Upper lobe of left lung (tissue), 6 donors: ENCODE measurements around the gene NAGS. TPM values are rescaled to one million over a fixed set of nuclear protein-coding genes. Genes with fewer than 3 reads are reported as not detected.

Experiments used
- ATAC-seq, 2 donors: fragments of 200-7000 bp; cut with Tn5 transposase; one replicate each; pipeline ENCODE4 v1.9.1; 2022; ENCODE audit warnings: mild to moderate bottlenecking in 2 of 2, moderate library complexity in 2 of 2; ENCODE audit not compliant: low FRiP score in 2 of 2
- DNase-seq, 2 donors: peaks; one replicate each; pipeline ENCODE4 v3.0.0-alpha.2; 2019 to 2020
- H3K27ac ChIP-seq, 4 donors: fragments of 200-600 bp; sonication (generic); one replicate each; pipeline ENCODE4 v1.5.1; 2016 to 2019
- H3K27me3 ChIP-seq, 4 donors: fragments of 200-600 bp; sonication (generic); one replicate each; pipeline ENCODE4 v1.5.1; 2017 to 2019
- H3K36me3 ChIP-seq, 4 donors: fragments of 200-600 bp; sonication (generic); one replicate each; pipeline ENCODE4 v1.5.1; 2016 to 2019
- H3K4me1 ChIP-seq, 4 donors: fragments of 200-600 bp; sonication (generic); one replicate each; pipeline ENCODE4 v1.5.1; 2018 to 2019
- H3K4me3 ChIP-seq, 4 donors: fragments of 200-600 bp; sonication (generic); one replicate each; pipeline ENCODE4 v1.5.1; 2017 to 2019; ENCODE audit warnings: mild to moderate bottlenecking in 2 of 4, moderate library complexity in 1 of 4
- H3K9me3 ChIP-seq, 4 donors: fragments of 200-600 bp; sonication (generic); one replicate each; pipeline ENCODE4 v1.5.1; 2018 to 2019
- CTCF ChIP-seq, 6 experiments: fragments of 450-650 bp in 4 of 6; fragments of 200-600 bp in 2 of 6; sonication (generic) in 2 of 6; IDR thresholded peaks; one replicate each; pipeline ENCODE4 v1.5.1; 2016 to 2019; ENCODE audit warnings: antibody characterized with exemption in 6 of 6
- EP300 ChIP-seq, 4 donors: sonication (generic); formaldehyde crosslinking; IDR thresholded peaks; one replicate each; pipeline ENCODE4 v1.5.1; 2017; ENCODE audit warnings: antibody characterized with exemption in 4 of 4, control low read depth in 2 of 4
- POLR2A ChIP-seq, 4 donors: fragments of 450-650 bp; IDR thresholded peaks; one replicate each; pipeline ENCODE4 v1.5.1; 2016 to 2017; ENCODE audit warnings: antibody characterized with exemption in 4 of 4, mild to moderate bottlenecking in 2 of 4
- POLR2AphosphoS5 ChIP-seq, 2 donors: sonication (generic); formaldehyde crosslinking; IDR thresholded peaks; one replicate each; pipeline ENCODE4 v1.5.1; 2017; ENCODE audit warnings: antibody characterized with exemption in 2 of 2
- WGBS, 2 donors: methylation state at CpG; one replicate each; pipeline ENCODE4 v1.1.5; 2017 to 2018; 5-methylcytosine and 5-hydroxymethylcytosine counted together
- total RNA-seq, 6 donors: library from RNA; depleted of rRNA in 4 of 6; stranded (reverse); fragments of >200 nt in 4 of 6; gene quantifications; one replicate each; pipeline versions ENCODE4 v1.1.0 to v1.2.1, GENCODE V29; 2016 to 2021
- donor health status: DM: no; HTN: no; CAD: no; lungs with moderate emphysema.
- donor health status: DM: no; HTN: yes; CAD: no; lungs with severe emphysema.

The NAGS gene
- total RNA-seq, 6 donors from 2014 or later = 4.3 to 12.4 (median 7.0) TPM

- ATAC-seq = no peak
- no peaks in the 10 kb centered on the region for H3K36me3 ChIP-seq
- DNase-seq = no peak
- WGBS, 2 donors = 67 to 77% methylated on average over 8 of the region's 8 CpGs
- peaks cover 0 to 14% (median 7%) of the 10 kb centered on the region in 4 donors for H3K27me3 ChIP-seq
- peak overlapping the region in 3 of 4 donors; percentile 39 to 54 (median 53) for H3K4me3 ChIP-seq
- H3K9me3 ChIP-seq = no peaks in the 10 kb centered on the region
- no peak for TF ChIP-seq CTCF (IDR thresholded peaks at IDR 0.05)
- no peak for TF ChIP-seq POLR2A (IDR thresholded peaks at IDR 0.05)
- TF ChIP-seq POLR2AphosphoS5 (IDR thresholded peaks at IDR 0.05) = no peak
- no peak for TF ChIP-seq EP300 (IDR thresholded peaks at IDR 0.05)
- peaks cover 10 to 13% (median 12%) of the 10 kb centered on the region in 4 donors for H3K4me1 ChIP-seq
- H3K27ac ChIP-seq = peak overlapping the region in 2 of 4 donors; percentile 55 to 58
Observed at GRCh38 chr17:43984521-43984920, 19.9 kb upstream of the NAGS start.

GRCh38 chr17:43986225-43986981, 18.0 kb upstream of the NAGS start:
- no peaks in the 10 kb centered on the region for H3K36me3 ChIP-seq
- DNase-seq = no peak
- no peak overlapping the region for H3K27ac ChIP-seq
- H3K9me3 ChIP-seq = no peaks in the 10 kb centered on the region
- peaks cover 10 to 13% (median 12%) of the 10 kb centered on the region in 4 donors for H3K4me1 ChIP-seq
- no peak for ATAC-seq
- 82 to 83% methylated on average over 7 of the region's 7 CpGs for WGBS, 2 donors
- TF ChIP-seq EP300 (IDR thresholded peaks at IDR 0.05) = no peak
- TF ChIP-seq CTCF (IDR thresholded peaks at IDR 0.05) = no peak
- no peak for TF ChIP-seq POLR2A (IDR thresholded peaks at IDR 0.05)
- no peak for TF ChIP-seq POLR2AphosphoS5 (IDR thresholded peaks at IDR 0.05)
- no peak overlapping the region for H3K4me3 ChIP-seq
- H3K27me3 ChIP-seq = peaks cover 0 to 14% (median 7%) of the 10 kb centered on the region in 4 donors

- WGBS, 2 donors = 68 to 75% methylated on average over 12 of the region's 12 CpGs
- no peak for DNase-seq
- no peak for ATAC-seq
Observed at GRCh38 chr17:43987131-43988021, 17.0 kb upstream of the NAGS start.

GRCh38 chr17:43988301-43988700, 16.1 kb upstream of the NAGS start:
- DNase-seq (no peak), ATAC-seq (no peak)
- Histone ChIP-seq H3K27ac (no peak overlapping the region), H3K4me1 (peaks cover 9 to 11% (median 10%) of the 10 kb centered on the region in 4 donors), H3K36me3 (no peaks in the 10 kb centered on the region), H3K27me3 (peaks cover 0 to 9% (median 5%) of the 10 kb centered on the region in 4 donors), H3K9me3 (no peaks in the 10 kb centered on the region), H3K4me3 (no peak overlapping the region)
- WGBS, 2 donors = 83 to 84% methylated on average over 9 of the region's 9 CpGs
- no peak for TF ChIP-seq CTCF (IDR thresholded peaks at IDR 0.05)
- TF ChIP-seq POLR2A (IDR thresholded peaks at IDR 0.05) = no peak
- no peak for TF ChIP-seq EP300 (IDR thresholded peaks at IDR 0.05)
- no peak for TF ChIP-seq POLR2AphosphoS5 (IDR thresholded peaks at IDR 0.05)

More at GRCh38 chr17:43987131-43988021, 17.0 kb upstream of the NAGS start:
- H3K36me3 ChIP-seq = no peaks in the 10 kb centered on the region
- no peak overlapping the region for H3K27ac ChIP-seq
- H3K4me3 ChIP-seq = no peak overlapping the region
- H3K9me3 ChIP-seq = no peaks in the 10 kb centered on the region
- TF ChIP-seq CTCF (IDR thresholded peaks at IDR 0.05) = no peak
- TF ChIP-seq POLR2AphosphoS5 (IDR thresholded peaks at IDR 0.05) = no peak
- TF ChIP-seq EP300 (IDR thresholded peaks at IDR 0.05) = no peak
- TF ChIP-seq POLR2A (IDR thresholded peaks at IDR 0.05) = no peak
- H3K27me3 ChIP-seq = peaks cover 0 to 14% (median 7%) of the 10 kb centered on the region in 4 donors
- peaks cover 10 to 13% (median 12%) of the 10 kb centered on the region in 4 donors for H3K4me1 ChIP-seq
